Pancreas (tissue), 10 donors: ENCODE results near the gene GPR87. TPM values are rescaled to one million over a fixed set of nuclear protein-coding genes. Genes with fewer than 3 reads are reported as not detected.

ENCODE experiments used
- ATAC-seq, 4 donors: fragments of 200-7000 bp; cut with Tn5 transposase; one replicate each; pipeline versions ENCODE4 v1.8.0 to v1.9.1; 2020; ENCODE audit warnings: mild to moderate bottlenecking in 4 of 4, moderate library complexity in 4 of 4
- DNase-seq, 6 donors: peaks; one replicate each; pipeline ENCODE4 v3.0.0-alpha.2; 2020
- FAIRE-seq: peaks from 2 replicates; lab custom pipeline; 2012; peaks lifted over from hg19 to GRCh38; lab: Jason Lieb, UNC
- H3K27ac ChIP-seq, 4 donors: fragments of 200-600 bp; sonication (generic); 1 replicate in 3 of 4; 2 replicates in 1 of 4; pipeline versions ENCODE4 v1.5.0 to v1.8.0; 2020
- H3K27me3 ChIP-seq, 4 donors: fragments of 200-600 bp; one replicate each; pipeline ENCODE4 v1.8.0; 2021
- H3K36me3 ChIP-seq, 3 donors: fragments of 200-600 bp; sonication (generic) in 1 of 3; one replicate each; pipeline versions ENCODE4 v1.5.0 to v1.8.0; 2020 to 2021
- H3K4me1 ChIP-seq, 3 donors: fragments of 200-600 bp; one replicate each; pipeline ENCODE4 v1.8.0; 2021
- H3K4me3 ChIP-seq, 4 donors: fragments of 200-600 bp; sonication (generic) in 2 of 4; one replicate each; pipeline versions ENCODE4 v1.5.0 to v1.8.0; 2020 to 2021
- H3K9me3 ChIP-seq, 4 donors: fragments of 200-600 bp; one replicate each; pipeline ENCODE4 v1.8.0; 2021
- WGBS, 2 donors: extraction: QIAGEN DNeasy Blood & Tissue Kit; methylation state at CpG; one replicate each; pipeline ENCODE4 v1.1.7; 2013; 5-methylcytosine and 5-hydroxymethylcytosine counted together
- intact Hi-C, 3 donors: fragments of 100-400 bp; cut with DNase I; formaldehyde crosslinking; loops; one replicate each; pipeline versions ENCODE4 v1.11.1 to v1.14.2; 2022
- polyA plus RNA-seq, 2 donors: library from polyadenylated mRNA; stranded (reverse); fragments of 200-250 nt; gene quantifications; one replicate each; pipeline ENCODE4 v1.2.3, GENCODE V29; 2013
- total RNA-seq, 6 donors: library from RNA; stranded (reverse); fragmentation: NEBNext Ultra II Directional in 4 of 6; extraction: Animal tissue kit (Norgen Biotek cat#: 25700) in 4 of 6; gene quantifications; one replicate each; pipeline versions ENCODE4 v1.2.1 to v1.2.4, GENCODE V29; 2021 to 2023
- TF ChIP-seq, protein P1 (sequence below), 4 donors: fragments of 200-600 bp; sonication (generic) in 3 of 4; IDR thresholded peaks; one replicate each; pipeline versions ENCODE4 v1.5.0 to v1.8.0; 2021; ENCODE audit warnings: antibody characterized with exemption in 4 of 4
- donor health status: healthy with polysubstance abuse.
- donor health status: DM: no; HTN: no; CAD: no; lungs with moderate emphysema.
- donor health status: DM: no; HTN: no; CAD: no.
- donor health status: control.
- donor health status: control.
- donor health status: Bipolar disorder and iron deficiency.
- donor health status: DM: yes; HTN: yes; CAD: no.
- donor health status: DM: no; HTN: no; CAD: no.
- donor health status: DM: no; HTN: no; CAD: no.
- donor health status: DM: yes; HTN: yes; CAD: no.

Gene GPR87
- total and polyA plus RNA-seq, 8 donors: not detected

DNA sequence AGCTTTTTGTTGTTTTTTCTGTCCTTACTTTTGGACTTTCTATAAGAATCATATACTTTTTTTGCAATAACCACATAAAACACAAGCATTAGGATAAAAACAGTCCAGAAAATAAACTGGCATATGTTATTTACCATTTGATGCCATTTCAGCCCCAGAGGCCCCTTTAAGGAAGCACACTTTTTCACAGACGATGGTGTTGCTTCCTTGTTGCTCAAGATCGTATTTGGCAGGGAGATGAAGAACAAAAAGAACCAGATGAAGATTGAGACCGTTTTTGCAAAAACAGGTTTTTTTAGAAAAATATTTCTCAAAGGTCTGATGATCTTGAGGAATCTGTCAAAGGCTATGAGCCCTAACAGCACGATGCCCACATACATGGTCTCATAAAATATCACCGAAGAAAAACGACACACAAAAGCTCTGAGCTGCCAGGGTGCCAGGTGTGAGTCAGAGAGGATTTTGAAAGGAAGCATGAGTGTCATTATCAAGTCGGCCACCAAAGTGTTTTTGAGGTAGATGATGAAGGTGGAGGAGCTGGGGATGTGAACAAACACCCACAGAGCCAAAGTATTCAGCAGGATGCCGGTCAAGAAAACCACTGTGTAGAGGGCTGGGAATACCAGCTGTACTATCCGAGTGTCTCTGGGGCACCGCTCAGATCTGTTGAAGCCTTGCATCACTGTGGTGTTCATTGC is 11.8 kb upstream of the GPR87 start:
- 54% methylated on average over 10 of the region's 10 CpGs for WGBS, 2 donors
- Histone ChIP-seq H3K4me1 (no peaks in the 10 kb centered on the region), H3K36me3 (no peaks in the 10 kb centered on the region), H3K27ac (no peak overlapping the region), H3K27me3 (no peaks in the 10 kb centered on the region), H3K9me3 (no peaks in the 10 kb centered on the region), H3K4me3 (peak overlapping the region in 1 of 4 donors; percentile 17)
- FAIRE-seq: no peak
- intact Hi-C loops: no loop called here
- no peak for DNase-seq
- TF ChIP-seq, protein P1, sequence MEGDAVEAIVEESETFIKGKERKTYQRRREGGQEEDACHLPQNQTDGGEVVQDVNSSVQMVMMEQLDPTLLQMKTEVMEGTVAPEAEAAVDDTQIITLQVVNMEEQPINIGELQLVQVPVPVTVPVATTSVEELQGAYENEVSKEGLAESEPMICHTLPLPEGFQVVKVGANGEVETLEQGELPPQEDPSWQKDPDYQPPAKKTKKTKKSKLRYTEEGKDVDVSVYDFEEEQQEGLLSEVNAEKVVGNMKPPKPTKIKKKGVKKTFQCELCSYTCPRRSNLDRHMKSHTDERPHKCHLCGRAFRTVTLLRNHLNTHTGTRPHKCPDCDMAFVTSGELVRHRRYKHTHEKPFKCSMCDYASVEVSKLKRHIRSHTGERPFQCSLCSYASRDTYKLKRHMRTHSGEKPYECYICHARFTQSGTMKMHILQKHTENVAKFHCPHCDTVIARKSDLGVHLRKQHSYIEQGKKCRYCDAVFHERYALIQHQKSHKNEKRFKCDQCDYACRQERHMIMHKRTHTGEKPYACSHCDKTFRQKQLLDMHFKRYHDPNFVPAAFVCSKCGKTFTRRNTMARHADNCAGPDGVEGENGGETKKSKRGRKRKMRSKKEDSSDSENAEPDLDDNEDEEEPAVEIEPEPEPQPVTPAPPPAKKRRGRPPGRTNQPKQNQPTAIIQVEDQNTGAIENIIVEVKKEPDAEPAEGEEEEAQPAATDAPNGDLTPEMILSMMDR (IDR thresholded peaks at IDR 0.05): no peak
- ATAC-seq: peak in 2 of 4 donors; percentile 46 to 55

DNA sequence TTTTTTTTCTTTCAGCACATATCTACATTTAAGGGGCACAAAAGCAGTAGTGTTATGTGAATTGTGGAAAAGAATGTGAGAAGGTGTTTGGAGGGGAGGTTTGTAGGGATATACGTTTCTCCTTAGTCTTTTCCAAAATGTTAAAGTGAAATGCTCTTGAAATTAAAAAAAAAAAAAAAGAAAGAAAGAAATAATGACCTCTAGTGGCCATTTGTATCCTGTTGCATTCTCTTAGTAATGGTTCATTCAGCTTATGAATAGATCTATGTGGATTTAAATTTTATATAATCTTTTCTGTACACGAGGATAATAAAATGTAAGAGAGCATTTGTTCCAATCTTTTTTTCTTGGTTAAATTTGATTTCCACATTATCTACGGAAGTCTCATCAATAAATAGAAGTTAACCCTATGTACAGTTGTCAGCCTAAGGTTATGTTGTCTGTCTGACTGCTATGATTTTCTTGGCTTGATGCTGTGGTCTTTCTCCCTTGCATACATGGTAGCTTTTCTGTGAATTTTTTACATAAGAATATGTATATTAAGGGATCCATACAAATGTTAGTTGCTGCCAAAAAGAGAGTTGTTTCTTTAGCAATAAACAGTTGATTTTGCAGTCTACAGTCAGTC is 11.1 kb upstream of the GPR87 start:
- no peak overlapping the region for H3K4me3 ChIP-seq
- DNase-seq (no peak), ATAC-seq (peak in 3 of 4 donors; percentile 56 to 69 (median 60))

DNA sequence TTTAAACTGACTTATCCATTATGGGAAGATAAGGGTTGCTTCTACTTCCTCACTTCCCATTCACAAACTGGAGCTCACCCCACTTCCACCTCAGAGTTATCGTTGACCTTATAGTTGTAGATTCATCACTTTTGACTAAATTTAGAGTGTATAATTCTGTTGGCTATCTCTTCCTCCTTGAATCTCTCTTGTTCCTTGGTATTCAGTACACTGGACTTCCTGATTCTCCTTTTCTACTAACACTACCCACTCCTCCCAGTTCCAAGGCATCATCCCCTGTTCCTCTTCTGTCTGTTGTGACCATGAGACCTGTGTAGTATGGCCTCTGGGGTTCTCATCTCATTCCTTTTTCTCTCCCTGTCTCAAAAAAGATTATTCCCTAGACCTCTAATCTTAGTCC is 5.9 kb upstream of the GPR87 start:
- no peak for ATAC-seq
- no peak for DNase-seq
- H3K9me3 ChIP-seq: no peaks in the 10 kb centered on the region
- no peak overlapping the region for H3K27ac ChIP-seq
- H3K4me3 ChIP-seq: no peak overlapping the region
- intact Hi-C loops: no loop called here
- H3K27me3 ChIP-seq: no peaks in the 10 kb centered on the region
- 91 to 96% methylated on average over 1 of the region's 1 CpG for WGBS, 2 donors
- FAIRE-seq: no peak
- TF ChIP-seq, protein P1 (IDR thresholded peaks at IDR 0.05): no peak
- H3K36me3 ChIP-seq: no peaks in the 10 kb centered on the region
- H3K4me1 ChIP-seq: no peaks in the 10 kb centered on the region

More for the DNA sequence above, 11.1 kb upstream of the GPR87 start:
- TF ChIP-seq, protein P1 (IDR thresholded peaks at IDR 0.05): peak; percentile 17 to 56 (median 41)
- intact Hi-C loops: no loop called here
- Histone ChIP-seq H3K27me3 (no peaks in the 10 kb centered on the region), H3K9me3 (no peaks in the 10 kb centered on the region), H3K4me1 (no peaks in the 10 kb centered on the region), H3K27ac (no peak overlapping the region), H3K36me3 (no peaks in the 10 kb centered on the region)
- FAIRE-seq: peak; percentile 75
- 3 to 5% methylated on average over 3 of the region's 3 CpGs for WGBS, 2 donors

- FAIRE-seq (no peak), DNase-seq (no peak), ATAC-seq (no peak)
- H3K4me1 ChIP-seq: no peaks in the 10 kb centered on the region
- H3K4me3 ChIP-seq: no peak overlapping the region
- no peaks in the 10 kb centered on the region for H3K9me3 ChIP-seq
- TF ChIP-seq, protein P1 (IDR thresholded peaks at IDR 0.05): no peak
- no peak overlapping the region for H3K27ac ChIP-seq
- H3K36me3 ChIP-seq: no peaks in the 10 kb centered on the region
- no peaks in the 10 kb centered on the region for H3K27me3 ChIP-seq
- 61 to 74% methylated on average over 1 of the region's 1 CpG for WGBS, 2 donors
- intact Hi-C loops: no loop called here
Observed at GRCh38 chr3:151321526-151321925, 4.9 kb upstream of the GPR87 start.

GRCh38 chr3:151320131-151320530 is 3.5 kb upstream of the GPR87 start:
- DNase-seq (no peak), ATAC-seq (no peak), FAIRE-seq (no peak)
- intact Hi-C loops: no loop called here
- WGBS, 2 donors: 71 to 75% methylated on average over 2 of the region's 2 CpGs
- Histone ChIP-seq H3K36me3 (no peaks in the 10 kb centered on the region), H3K9me3 (no peaks in the 10 kb centered on the region), H3K27me3 (no peaks in the 10 kb centered on the region), H3K4me1 (no peaks in the 10 kb centered on the region), H3K4me3 (no peak overlapping the region), H3K27ac (no peak overlapping the region)
- TF ChIP-seq, protein P1 (IDR thresholded peaks at IDR 0.05): no peak
